Calu3 (cell line): Measurements from ENCODE around the gene IL15. TPM values are rescaled to one million over a fixed set of nuclear protein-coding genes. Genes with fewer than 3 reads are reported as not detected.

ENCODE experiments used
- BruUV-seq: library from RNA; stranded (reverse); fragments of 400-500 nt; replicated peaks from 2 replicates; lab custom pipeline; 2021; lab: Mats Ljungman, UMichigan
- CTCF ChIA-PET: fragments of 300-600 bp; sonication (Branson Sonifier 250); formaldehyde crosslinking; loops from one replicate; lab custom pipeline; 2022; ENCODE audit warnings: antibody characterized with exemption; lab: Charles Lee
- DNase-seq: peaks from one replicate; pipeline ENCODE4 v3.0.0; 2022
- H3K27ac Mint-ChIP-seq: one replicate; pipeline ENCODE4 v1.8.0; 2022; ENCODE audit warnings: mixed read lengths; ENCODE audit not compliant: unreplicated experiment
- H3K27me3 Mint-ChIP-seq: one replicate; pipeline ENCODE4 v1.8.0; 2022; ENCODE audit warnings: mixed read lengths; ENCODE audit not compliant: unreplicated experiment
- H3K36me3 Mint-ChIP-seq: one replicate; pipeline ENCODE4 v1.8.0; 2022; ENCODE audit warnings: mild to moderate bottlenecking, moderate library complexity, mixed read lengths; ENCODE audit not compliant: insufficient read depth, unreplicated experiment
- H3K4me1 Mint-ChIP-seq: one replicate; pipeline ENCODE4 v1.8.0; 2022; ENCODE audit warnings: mild to moderate bottlenecking, low read depth, mixed read lengths; ENCODE audit not compliant: unreplicated experiment
- H3K4me3 Mint-ChIP-seq: one replicate; pipeline ENCODE4 v1.8.0; 2022; ENCODE audit warnings: mild to moderate bottlenecking, low read depth, moderate library complexity, mixed read lengths; ENCODE audit not compliant: unreplicated experiment
- H3K9me3 Mint-ChIP-seq: one replicate; pipeline ENCODE4 v1.8.0; 2022; ENCODE audit warnings: low read depth, mixed read lengths; ENCODE audit not compliant: unreplicated experiment
- CTCF ChIP-seq: fragments of 200-600 bp; IDR thresholded peaks from one replicate; pipeline ENCODE4 v1.8.0; 2022; ENCODE audit warnings: antibody characterized with exemption; ENCODE audit not compliant: unreplicated experiment
- intact Hi-C: fragments of 100-400 bp; cut with micrococcal nuclease; formaldehyde crosslinking; loops from one replicate; pipeline ENCODE4 v1.10.0; 2022; ENCODE audit not compliant: unreplicated experiment
- total RNA-seq: library from RNA; stranded (reverse); gene quantifications from 2 replicates; pipeline ENCODE4 v1.2.3, GENCODE V29; 2022

IL15 gene
- total RNA-seq, 1 experiment from 2014 or later = 4.6 TPM

- H3K27me3 Mint-ChIP-seq = no peaks in the 10 kb centered on the region
- TF ChIP-seq CTCF = no peak
- no TSS peak for BruUV-seq
- no peak overlapping the region for H3K4me3 Mint-ChIP-seq
- no peaks in the 10 kb centered on the region for H3K36me3 Mint-ChIP-seq
- H3K4me1 Mint-ChIP-seq = no peaks in the 10 kb centered on the region
- intact Hi-C loops = no loop called here
- CTCF ChIA-PET = no interaction called here
- no peaks in the 10 kb centered on the region for H3K9me3 Mint-ChIP-seq
- no peak overlapping the region for H3K27ac Mint-ChIP-seq
- DNase-seq = no peak
Observed at GRCh38 chr4:141660880-141661279, 24.5 kb downstream of the IL15 start.

GRCh38 chr4:141668200-141668910, 32.0 kb downstream of the IL15 start:
- H3K4me3 Mint-ChIP-seq = no peak overlapping the region
- DNase-seq = no peak
- H3K9me3 Mint-ChIP-seq = no peaks in the 10 kb centered on the region
- CTCF ChIA-PET = no interaction called here
- TF ChIP-seq CTCF = no peak
- no peaks in the 10 kb centered on the region for H3K27me3 Mint-ChIP-seq
- no TSS peak for BruUV-seq
- no peak overlapping the region for H3K27ac Mint-ChIP-seq
- intact Hi-C loops = no loop called here
- H3K4me1 Mint-ChIP-seq = no peaks in the 10 kb centered on the region
- no peaks in the 10 kb centered on the region for H3K36me3 Mint-ChIP-seq

- H3K27me3 Mint-ChIP-seq = no peaks in the 10 kb centered on the region
- CTCF ChIA-PET = no interaction called here
- no peak for TF ChIP-seq CTCF
- no peaks in the 10 kb centered on the region for H3K4me1 Mint-ChIP-seq
- no peak overlapping the region for H3K27ac Mint-ChIP-seq
- H3K9me3 Mint-ChIP-seq = no peaks in the 10 kb centered on the region
- DNase-seq = no peak
- H3K4me3 Mint-ChIP-seq = no peak overlapping the region
- H3K36me3 Mint-ChIP-seq = no peaks in the 10 kb centered on the region
- intact Hi-C loops = no loop called here
- BruUV-seq = no TSS peak
Observed at GRCh38 chr4:141669501-141669900, 33.1 kb downstream of the IL15 start.

- Mint-ChIP-seq H3K27me3 (no peaks in the 10 kb centered on the region), H3K4me3 (no peak overlapping the region), H3K9me3 (no peaks in the 10 kb centered on the region), H3K4me1 (peaks cover 15% of the 10 kb centered on the region), H3K36me3 (no peaks in the 10 kb centered on the region), H3K27ac (no peak overlapping the region)
- BruUV-seq = no TSS peak
- CTCF ChIA-PET = no interaction called here
- TF ChIP-seq CTCF = no peak
- no peak for DNase-seq
- intact Hi-C loops = no loop called here
Observed at GRCh38 chr4:141675384-141675783, 39.0 kb downstream of the IL15 start.
